Spleen (tissue), 7 donors: ENCODE measurements around the gene PHPT1.

ENCODE experiments used
- POLR2A ChIP-seq, 3 donors: fragments of 450-650 bp; IDR thresholded peaks; one replicate each; pipeline ENCODE4 v1.5.1; 2017; ENCODE audit warnings: antibody characterized with exemption in 3 of 3, mild to moderate bottlenecking in 1 of 3
- TF ChIP-seq, protein P1 (sequence below), 11 experiments: fragments of 200-600 bp in 7 of 11; fragments of 450-650 bp in 4 of 11; sonication (generic) in 4 of 11; IDR thresholded peaks in 8 of 11; conservative IDR thresholded peaks in 3 of 11; 1 replicate in 7 of 11; 2 replicates in 4 of 11; pipeline versions ENCODE4 v1.4.0 to v1.8.0; 2016 to 2021; ENCODE audit warnings: antibody characterized with exemption in 11 of 11, inconsistent platforms in 4 of 11, mild to moderate bottlenecking in 1 of 11
- donor health status: DM: no; HTN: no; CAD: no; lungs with moderate emphysema.
- donor health status: DM: no; HTN: no; CAD: no.
- donor health status: DM: no; HTN: no; CAD: no.

DNA sequence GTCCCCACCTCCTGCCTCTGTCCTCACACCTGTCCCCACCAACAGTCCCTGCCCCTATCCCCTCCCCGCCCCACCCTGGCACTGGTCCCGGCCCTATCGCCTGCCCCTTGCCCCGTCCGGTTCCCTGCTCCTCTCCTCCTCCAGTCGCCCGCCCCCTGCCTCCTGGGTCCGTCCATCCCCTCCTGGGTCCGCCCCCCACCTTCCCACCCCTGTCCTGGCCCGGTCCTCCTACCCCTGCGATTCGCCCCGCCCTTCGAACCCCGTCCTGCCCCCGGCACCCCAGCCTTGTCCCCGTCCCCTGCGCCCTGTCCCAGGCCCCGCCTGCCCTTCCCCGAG lies 16.5 kb downstream of the PHPT1 start:
- TF ChIP-seq, protein P1, sequence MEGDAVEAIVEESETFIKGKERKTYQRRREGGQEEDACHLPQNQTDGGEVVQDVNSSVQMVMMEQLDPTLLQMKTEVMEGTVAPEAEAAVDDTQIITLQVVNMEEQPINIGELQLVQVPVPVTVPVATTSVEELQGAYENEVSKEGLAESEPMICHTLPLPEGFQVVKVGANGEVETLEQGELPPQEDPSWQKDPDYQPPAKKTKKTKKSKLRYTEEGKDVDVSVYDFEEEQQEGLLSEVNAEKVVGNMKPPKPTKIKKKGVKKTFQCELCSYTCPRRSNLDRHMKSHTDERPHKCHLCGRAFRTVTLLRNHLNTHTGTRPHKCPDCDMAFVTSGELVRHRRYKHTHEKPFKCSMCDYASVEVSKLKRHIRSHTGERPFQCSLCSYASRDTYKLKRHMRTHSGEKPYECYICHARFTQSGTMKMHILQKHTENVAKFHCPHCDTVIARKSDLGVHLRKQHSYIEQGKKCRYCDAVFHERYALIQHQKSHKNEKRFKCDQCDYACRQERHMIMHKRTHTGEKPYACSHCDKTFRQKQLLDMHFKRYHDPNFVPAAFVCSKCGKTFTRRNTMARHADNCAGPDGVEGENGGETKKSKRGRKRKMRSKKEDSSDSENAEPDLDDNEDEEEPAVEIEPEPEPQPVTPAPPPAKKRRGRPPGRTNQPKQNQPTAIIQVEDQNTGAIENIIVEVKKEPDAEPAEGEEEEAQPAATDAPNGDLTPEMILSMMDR (IDR thresholded peaks at IDR 0.05 in 8 of 11, conservative IDR thresholded peaks at IDR 0.05 in 3 of 11) = no peak
- no peak for TF ChIP-seq POLR2A (IDR thresholded peaks at IDR 0.05)
